ENCODE results near the gene PLPP4.

PLPP4 gene

DNA sequence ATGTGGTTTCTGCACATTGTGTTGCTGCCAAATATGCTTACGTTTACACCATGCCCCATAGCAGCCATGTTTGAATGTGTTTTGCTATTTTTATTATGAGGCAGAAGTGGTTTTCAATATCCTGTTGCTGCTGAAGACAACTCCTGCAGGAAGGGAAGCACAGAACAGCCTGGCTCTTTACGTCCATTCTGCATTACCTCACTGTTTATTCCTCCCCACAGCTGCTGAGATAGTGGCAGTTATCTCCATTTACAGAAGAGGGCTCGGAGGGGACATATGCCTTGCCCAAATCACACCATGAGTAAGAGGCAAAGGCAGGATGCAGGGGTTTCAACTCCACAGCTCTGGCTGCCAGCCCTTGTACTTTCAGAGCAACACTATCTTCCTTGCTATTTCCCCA lies 35.3 kb downstream of the PLPP4 start:
- peaks cover 2% of the 10 kb centered on the region for H3K27me3 ChIP-seq (ENCODE audit: insufficient read depth, poor library complexity, severe bottlenecking)
- TF ChIP-seq SPI1 (IDR thresholded peaks at IDR 0.05; ENCODE audit: borderline replicate concordance, low read depth) (no peak), GABPA (IDR thresholded peaks at IDR 0.05; ENCODE audit: low read depth) (no peak)
- TF ChIP-seq, protein P1, sequence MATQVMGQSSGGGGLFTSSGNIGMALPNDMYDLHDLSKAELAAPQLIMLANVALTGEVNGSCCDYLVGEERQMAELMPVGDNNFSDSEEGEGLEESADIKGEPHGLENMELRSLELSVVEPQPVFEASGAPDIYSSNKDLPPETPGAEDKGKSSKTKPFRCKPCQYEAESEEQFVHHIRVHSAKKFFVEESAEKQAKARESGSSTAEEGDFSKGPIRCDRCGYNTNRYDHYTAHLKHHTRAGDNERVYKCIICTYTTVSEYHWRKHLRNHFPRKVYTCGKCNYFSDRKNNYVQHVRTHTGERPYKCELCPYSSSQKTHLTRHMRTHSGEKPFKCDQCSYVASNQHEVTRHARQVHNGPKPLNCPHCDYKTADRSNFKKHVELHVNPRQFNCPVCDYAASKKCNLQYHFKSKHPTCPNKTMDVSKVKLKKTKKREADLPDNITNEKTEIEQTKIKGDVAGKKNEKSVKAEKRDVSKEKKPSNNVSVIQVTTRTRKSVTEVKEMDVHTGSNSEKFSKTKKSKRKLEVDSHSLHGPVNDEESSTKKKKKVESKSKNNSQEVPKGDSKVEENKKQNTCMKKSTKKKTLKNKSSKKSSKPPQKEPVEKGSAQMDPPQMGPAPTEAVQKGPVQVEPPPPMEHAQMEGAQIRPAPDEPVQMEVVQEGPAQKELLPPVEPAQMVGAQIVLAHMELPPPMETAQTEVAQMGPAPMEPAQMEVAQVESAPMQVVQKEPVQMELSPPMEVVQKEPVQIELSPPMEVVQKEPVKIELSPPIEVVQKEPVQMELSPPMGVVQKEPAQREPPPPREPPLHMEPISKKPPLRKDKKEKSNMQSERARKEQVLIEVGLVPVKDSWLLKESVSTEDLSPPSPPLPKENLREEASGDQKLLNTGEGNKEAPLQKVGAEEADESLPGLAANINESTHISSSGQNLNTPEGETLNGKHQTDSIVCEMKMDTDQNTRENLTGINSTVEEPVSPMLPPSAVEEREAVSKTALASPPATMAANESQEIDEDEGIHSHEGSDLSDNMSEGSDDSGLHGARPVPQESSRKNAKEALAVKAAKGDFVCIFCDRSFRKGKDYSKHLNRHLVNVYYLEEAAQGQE (IDR thresholded peaks at IDR 0.05; ENCODE audit: insufficient replicate concordance, low read depth): no peak
- H3K4me3 ChIP-seq (replicated peaks; ENCODE audit: insufficient read depth, low read length): no peak overlapping the region
- DNase-seq (ENCODE audit: low read depth in 1 of 2, low spot score in 1 of 2): no peak
- H3K27ac ChIP-seq (replicated peaks): no peak overlapping the region

DNA sequence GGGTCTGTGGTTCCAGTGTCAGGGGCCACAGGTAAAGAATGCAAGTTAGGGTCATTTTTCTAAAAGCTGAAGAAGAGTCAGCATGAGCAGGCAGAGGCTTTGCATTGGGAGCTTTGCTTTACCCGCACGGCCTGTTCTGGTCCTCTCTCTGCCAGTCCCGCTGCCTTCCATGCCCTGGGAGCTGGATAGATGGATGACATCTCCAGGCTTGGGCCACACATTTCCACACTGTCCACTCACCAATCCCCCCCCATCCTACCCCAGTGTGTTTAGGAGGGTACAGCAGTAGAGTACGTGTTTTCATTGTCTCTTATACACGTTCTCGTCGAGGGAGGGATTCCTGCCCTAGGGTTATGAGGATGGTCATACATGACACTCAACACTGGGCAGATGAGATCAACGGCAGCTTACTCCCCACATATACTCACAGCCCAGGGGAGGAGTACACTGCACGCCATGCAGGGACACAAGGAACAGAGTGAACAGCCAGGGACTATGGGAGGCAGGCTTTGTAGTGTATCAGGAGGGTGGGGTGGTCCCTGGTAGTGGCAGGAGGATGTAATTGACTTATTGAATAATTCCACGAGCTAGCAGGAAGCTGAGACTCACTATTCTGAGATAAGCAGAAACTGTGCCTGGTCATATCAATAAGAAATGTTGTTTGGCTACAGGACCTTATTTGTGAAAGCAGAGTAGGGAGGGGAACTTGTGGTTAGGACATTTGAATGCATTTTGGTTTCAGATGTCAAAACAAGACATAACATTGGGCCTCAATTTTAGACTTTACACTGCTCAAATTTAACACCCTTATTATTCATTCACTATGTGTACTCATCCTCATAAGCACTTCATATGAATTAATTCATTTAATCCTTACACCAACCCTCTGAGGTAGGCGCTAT lies 36.6 kb downstream of the PLPP4 start:
- TF ChIP-seq, protein P2, sequence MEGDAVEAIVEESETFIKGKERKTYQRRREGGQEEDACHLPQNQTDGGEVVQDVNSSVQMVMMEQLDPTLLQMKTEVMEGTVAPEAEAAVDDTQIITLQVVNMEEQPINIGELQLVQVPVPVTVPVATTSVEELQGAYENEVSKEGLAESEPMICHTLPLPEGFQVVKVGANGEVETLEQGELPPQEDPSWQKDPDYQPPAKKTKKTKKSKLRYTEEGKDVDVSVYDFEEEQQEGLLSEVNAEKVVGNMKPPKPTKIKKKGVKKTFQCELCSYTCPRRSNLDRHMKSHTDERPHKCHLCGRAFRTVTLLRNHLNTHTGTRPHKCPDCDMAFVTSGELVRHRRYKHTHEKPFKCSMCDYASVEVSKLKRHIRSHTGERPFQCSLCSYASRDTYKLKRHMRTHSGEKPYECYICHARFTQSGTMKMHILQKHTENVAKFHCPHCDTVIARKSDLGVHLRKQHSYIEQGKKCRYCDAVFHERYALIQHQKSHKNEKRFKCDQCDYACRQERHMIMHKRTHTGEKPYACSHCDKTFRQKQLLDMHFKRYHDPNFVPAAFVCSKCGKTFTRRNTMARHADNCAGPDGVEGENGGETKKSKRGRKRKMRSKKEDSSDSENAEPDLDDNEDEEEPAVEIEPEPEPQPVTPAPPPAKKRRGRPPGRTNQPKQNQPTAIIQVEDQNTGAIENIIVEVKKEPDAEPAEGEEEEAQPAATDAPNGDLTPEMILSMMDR (IDR thresholded peaks at IDR 0.05; ENCODE audit: insufficient read depth, low read length): no peak
- TF ChIP-seq POLR2AphosphoS5 (IDR thresholded peaks at IDR 0.05; ENCODE audit: low read depth) (no peak), GABPA (IDR thresholded peaks at IDR 0.05; ENCODE audit: low read depth) (no peak), SPI1 (IDR thresholded peaks at IDR 0.05; ENCODE audit: borderline replicate concordance, low read depth) (no peak)
- TF ChIP-seq, protein P1 (IDR thresholded peaks at IDR 0.05; ENCODE audit: insufficient replicate concordance, low read depth): no peak
- Histone ChIP-seq H3K27me3 (ENCODE audit: insufficient read depth, poor library complexity, severe bottlenecking) (peaks cover 2% of the 10 kb centered on the region), H3K27ac (replicated peaks) (no peak overlapping the region), H3K4me3 (replicated peaks; ENCODE audit: insufficient read depth, low read length) (no peak overlapping the region)
- no peak for DNase-seq (ENCODE audit: low read depth in 1 of 2, low spot score in 1 of 2)

DNA sequence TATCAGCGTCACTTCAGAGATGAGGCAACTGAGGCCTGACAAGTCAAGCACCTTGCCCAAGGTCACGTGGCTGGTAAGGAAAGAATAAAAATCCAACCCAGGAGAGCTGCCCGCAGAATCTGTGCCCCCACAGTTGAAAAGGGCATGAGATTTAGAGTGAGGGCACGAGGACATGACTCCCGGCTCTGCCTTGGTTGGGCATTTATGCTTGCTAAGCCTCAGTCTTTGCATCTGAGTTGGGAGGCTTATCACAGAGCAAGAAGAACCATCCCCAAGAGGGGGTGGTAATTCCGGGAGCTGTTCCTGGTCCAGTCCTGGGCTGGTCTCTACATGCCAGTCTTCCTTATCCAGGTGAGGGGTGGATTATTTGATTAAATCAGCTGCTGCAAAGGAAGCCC lies 37.3 kb downstream of the PLPP4 start:
- no peak overlapping the region for H3K4me3 ChIP-seq (replicated peaks; ENCODE audit: insufficient read depth, low read length)
- peaks cover 2% of the 10 kb centered on the region for H3K27me3 ChIP-seq (ENCODE audit: insufficient read depth, poor library complexity, severe bottlenecking)
- TF ChIP-seq GABPA (IDR thresholded peaks at IDR 0.05; ENCODE audit: low read depth) (no peak), POLR2AphosphoS5 (IDR thresholded peaks at IDR 0.05; ENCODE audit: low read depth) (no peak), SPI1 (IDR thresholded peaks at IDR 0.05; ENCODE audit: borderline replicate concordance, low read depth) (no peak)
- TF ChIP-seq, protein P2 (IDR thresholded peaks at IDR 0.05; ENCODE audit: insufficient read depth, low read length): no peak
- TF ChIP-seq, protein P1 (IDR thresholded peaks at IDR 0.05; ENCODE audit: insufficient replicate concordance, low read depth): no peak
- H3K27ac ChIP-seq (replicated peaks): no peak overlapping the region
- DNase-seq (ENCODE audit: low read depth in 1 of 2, low spot score in 1 of 2): no peak

Measured in HL-60 (cell line).